Right ventricle myocardium inferior (tissue), 1 donor: ENCODE data around the gene CPAMD8. TPM values are rescaled to one million over a fixed set of nuclear protein-coding genes. Genes with fewer than 3 reads are reported as not detected.

ENCODE experiments used
- total RNA-seq: library from RNA; stranded (reverse); fragmentation: NEBNext Ultra II Directional; extraction: Animal tissue kit (Norgen Biotek cat#: 25700); gene quantifications from one replicate; pipeline ENCODE4 v1.2.1, GENCODE V29; 2021
- donor health status: DM: no; HTN: yes; CAD: no; lungs with severe emphysema.

The CPAMD8 gene
- total RNA-seq, 1 donor from 2014 or later, result 16.0 TPM

Other genes starting within 250 kb of the CPAMD8 start
- gene SIN3B, start 197.4 kb downstream of the CPAMD8 start, total RNA-seq, result 27.8 TPM
- gene F2RL3, start 137.8 kb downstream of the CPAMD8 start, total RNA-seq, result 0.27 TPM
- gene HAUS8, start 48.6 kb upstream of the CPAMD8 start, total RNA-seq, result 5.4 TPM
- 33.2 TPM for gene MYO9B, start 49.0 kb upstream of the CPAMD8 start, total RNA-seq
- 32.8 TPM for gene USE1, start 188.5 kb upstream of the CPAMD8 start, total RNA-seq
- gene OCEL1, start 199.4 kb upstream of the CPAMD8 start, total RNA-seq, result 26.0 TPM
- gene NR2F6, start 219.1 kb upstream of the CPAMD8 start, total RNA-seq, result 76.4 TPM
- 7.6 TPM for gene USHBP1, start 237.9 kb upstream of the CPAMD8 start, total RNA-seq
- 82.0 TPM for gene BABAM1, start 240.6 kb upstream of the CPAMD8 start, total RNA-seq